Stimulated activated CD4-positive, alpha-beta T cell treated with anti-CD3 and anti-CD28 coated beads, TNF-alpha, amount 100 ng/mL, for 4 hours (primary cell): ENCODE results near the gene GALNT15.

Source experiments
- DNase-seq, 3 experiments: peaks; one replicate each; pipeline ENCODE4 v3.0.0-alpha.2; 2020; ENCODE audit warnings: low read depth in 3 of 3

The GALNT15 gene

DNA sequence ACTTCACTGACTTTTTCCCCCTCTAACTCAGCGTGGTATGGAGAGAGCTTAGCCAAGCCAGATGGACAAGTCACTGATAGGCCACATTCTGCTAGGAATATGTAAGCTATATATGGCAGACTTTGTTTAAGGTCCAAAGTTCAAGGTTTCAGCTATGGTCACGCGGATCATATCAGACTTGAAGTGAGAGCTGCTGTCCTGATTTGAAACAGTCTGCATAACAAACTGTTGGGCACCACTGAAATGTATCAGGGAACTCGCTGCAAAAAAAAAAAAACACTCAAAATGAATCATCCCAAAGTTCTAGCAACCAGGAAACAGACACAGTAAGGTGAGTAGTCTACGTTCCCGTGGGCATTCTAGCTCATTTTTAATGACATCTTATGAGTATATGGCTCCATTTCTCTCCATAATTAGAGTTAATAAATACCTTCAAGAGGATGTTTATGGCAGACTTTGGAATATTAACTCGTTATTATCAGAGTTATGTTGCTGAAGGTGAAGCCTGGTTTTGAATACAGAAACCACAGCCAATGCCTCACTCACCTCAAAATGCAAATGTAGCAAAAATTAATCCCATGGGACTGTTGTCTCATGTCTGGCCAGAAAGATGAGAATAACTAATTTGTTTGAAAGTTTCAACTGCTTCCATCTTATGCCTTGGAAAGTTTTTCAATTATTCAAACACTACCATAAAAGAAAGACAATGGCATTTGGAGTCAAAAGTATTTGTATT, 77.9 kb downstream of the GALNT15 start:
- DNase-seq, result no peak

DNA sequence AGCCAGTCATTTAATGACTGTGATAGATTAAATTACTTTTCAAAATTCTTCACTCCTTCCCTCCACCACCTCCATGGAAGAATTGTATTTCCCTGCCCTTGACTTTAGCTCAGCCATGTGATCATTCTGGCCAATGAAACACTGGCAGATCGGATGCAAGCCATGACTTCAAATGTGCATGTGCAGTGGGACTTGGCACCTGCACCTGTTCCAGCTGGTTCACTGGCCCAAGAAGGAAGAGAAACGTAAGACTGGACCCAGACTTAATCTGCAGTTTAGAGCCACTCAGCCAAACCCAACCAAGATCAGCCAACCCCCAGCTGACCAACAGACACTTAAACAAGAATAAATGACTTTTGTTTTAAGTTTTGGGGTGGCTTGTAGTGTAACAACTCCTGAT, 78.5 kb downstream of the GALNT15 start:
- DNase-seq, result no peak

DNA sequence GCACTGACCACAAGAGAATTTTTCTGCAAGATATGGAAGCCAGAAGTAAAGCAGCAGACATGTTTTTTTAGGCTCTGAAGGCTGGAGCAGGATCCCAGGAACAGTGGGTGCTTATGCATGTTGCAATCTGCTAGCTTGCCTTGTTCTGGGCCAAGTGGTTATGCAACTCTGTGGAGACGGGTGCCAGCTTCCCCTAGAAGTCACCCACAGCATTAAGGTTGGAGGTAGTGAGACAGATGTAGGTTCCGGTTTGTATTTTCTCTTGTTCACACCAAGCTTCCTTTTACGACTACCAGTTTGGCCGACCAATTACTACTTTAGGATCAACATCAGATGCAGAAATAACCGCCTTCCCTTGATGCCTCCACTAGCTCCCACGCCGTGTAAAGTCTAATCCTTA, 79.1 kb downstream of the GALNT15 start:
- DNase-seq, result no peak

DNA sequence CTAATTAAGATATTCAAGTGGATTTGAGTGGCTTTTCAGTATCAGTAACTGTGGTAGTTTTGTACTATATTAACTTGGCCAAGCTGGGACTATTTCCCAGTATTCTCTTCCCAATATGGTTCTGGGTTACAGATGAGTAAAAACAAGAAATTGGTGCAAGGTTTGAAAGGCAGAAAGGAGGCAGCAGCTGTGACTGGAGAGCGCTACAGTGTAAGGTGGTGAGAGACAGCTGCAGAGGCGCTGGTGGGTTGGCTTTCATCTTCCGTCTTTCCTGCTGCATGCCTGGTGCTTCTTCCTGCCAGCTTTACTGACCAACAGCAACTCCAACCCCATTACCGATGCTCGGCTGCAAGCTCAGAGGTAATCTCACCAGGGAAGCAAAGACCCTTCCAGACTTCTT, 80.4 kb downstream of the GALNT15 start:
- no peak for DNase-seq

DNA sequence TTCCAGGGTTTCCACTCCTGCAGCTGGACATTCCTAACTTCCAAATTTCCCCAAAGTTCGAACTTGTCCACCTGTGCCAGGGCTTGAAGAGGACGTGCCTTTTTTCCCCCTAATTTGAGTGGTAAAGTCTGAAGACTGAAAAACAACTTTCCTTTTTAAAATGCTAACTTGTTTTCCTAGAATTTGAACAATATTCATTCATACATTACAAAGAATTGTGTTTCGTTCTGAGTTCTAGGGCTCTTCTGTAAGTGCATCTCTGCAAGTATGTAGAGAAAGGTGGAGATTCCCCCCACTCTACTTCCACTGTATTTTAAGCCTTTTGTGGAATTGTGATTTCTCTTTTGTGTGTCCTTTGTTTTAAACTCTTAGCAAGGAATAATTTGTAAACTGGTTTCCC, 80.8 kb downstream of the GALNT15 start:
- no peak for DNase-seq

DNA sequence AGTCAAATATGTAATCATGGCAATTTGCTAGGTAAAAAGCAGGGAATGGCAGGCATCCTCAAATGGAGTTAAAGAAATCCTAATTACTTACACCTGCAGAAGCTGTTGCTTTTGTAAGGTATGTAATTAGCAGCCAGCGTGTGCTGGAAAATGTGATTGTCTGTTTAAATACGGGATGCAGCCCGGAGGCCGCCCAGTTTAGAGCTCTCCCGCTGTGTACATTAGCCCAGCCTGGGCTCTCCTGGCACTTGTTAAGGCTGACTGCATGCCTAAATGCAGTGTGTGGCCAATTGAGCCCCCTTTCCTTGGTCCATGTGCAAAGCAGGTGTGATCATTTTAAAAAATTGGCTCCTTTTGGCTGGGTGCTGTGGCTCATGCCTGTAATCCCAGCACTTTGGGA, 81.2 kb downstream of the GALNT15 start:
- no peak for DNase-seq

DNA sequence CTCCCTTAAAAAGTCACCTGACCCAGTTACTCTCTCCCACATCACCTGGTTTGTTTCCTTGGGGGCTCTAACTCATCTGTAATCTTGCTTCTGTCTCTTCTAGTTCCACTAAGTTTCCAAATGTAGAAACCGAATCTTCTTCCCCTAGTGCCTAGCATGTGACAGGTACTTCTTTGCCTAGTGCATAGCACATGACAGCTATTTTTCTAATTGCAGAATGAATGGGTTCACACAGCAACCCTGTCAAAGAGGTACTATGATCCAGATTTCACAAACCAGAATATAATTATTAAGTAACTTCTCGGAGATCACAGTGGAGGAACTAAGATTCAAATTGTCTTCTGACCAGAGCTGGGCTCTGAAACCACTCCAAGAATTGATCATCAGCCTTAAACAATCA, 82.8 kb downstream of the GALNT15 start:
- DNase-seq, result no peak

DNA sequence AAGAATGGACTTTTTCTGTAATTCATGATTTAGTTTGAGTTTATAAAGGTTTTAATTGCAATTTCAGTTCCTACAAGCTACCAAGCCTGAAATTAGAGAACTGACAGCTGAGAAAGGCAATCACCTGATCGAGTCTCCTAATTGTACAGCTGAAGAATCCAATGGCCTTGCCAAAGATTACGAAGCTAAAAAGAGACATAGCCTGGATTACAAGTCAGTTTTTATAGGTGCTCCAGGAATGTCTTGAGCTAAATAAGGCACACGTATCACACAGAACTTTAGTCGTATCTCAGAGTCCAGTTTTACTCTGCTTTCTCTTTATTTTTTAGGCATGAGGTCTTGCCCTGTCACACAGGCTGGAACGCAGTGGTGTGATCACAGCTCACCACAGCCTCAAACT, 83.7 kb downstream of the GALNT15 start:
- no peak for DNase-seq

DNA sequence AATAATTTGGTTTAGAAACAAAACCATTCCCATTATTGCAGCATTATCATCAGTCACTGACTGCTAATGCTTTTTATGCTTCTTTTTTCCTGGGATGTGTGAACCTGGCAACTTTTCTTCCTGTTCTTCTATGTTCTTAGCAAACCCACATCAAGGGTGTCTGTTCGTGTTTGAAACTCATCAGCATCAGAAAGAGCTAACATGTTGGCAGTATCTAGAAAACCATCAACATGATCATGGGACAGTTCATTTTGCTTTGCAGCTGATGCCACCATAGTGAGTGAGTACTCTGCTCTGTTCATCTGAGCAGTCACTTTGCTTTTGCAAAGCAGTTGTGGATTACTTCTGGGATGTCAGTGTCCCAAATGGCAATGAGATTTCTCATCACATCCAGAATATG, 84.4 kb downstream of the GALNT15 start:
- no peak for DNase-seq

DNA sequence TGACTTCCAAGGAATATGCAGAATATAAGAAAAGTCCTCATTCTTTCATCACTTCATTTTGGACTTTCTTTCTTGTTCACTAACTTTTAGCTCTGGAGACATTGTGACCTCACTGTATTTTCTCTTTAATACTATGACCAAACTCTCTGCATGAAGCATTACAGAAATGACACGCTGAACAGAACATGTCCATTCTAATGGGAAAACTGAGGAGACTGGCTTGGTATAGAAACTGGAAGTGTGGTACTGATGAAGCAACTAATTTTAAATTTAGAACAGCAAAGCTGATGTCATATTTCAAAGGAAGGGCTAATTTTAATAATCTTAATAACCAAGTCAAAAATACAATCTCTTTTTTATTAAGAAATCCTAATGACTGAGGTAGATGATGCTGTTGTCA, 85.6 kb downstream of the GALNT15 start:
- DNase-seq, result no peak

DNA sequence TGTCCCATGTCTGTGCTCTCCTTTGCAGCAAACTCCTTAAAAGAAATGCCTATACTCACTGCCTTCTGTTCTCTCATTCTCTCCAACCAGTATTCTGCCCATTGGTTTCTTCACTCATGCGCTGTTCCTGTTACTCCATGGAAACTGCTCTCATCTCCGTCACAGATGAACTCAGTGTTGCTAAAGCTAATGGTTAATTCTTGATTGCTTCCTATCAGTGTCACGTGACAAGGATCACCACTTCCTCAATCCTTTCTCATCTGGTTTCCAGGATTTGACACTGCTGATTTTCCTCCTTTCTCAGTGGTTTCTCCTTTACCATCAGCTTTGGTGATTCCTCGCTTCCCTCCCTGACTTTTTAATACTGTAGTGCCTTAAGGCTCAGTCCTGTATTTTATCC, 87.7 kb downstream of the GALNT15 start:
- no peak for DNase-seq

DNA sequence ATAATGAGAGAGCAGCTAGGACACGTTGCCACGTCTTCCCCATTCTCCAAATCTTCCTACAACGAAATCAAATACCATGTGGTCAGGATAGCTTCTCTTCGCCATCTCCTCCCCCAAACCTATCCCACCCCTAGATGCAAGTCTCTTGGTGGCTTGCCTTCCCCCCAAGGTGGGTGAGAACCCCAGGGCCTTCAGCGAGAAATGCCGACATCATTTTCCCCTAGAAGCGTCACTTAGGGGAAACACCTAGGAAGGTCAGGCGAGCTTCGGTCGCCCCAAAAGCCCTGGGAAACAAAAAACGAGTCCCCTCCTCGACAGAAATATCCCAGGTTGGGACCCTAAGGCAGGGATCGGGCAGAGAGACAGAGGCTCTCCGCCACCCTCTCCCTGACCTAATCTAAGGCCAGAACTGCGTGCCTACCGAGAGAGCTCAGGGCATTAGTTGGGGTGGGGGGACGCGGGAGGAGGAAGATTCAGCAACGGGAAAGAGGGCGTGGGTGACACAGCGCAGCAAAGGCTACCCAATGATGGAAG, 89.8 kb downstream of the GALNT15 start:
- DNase-seq, result no peak

DNA sequence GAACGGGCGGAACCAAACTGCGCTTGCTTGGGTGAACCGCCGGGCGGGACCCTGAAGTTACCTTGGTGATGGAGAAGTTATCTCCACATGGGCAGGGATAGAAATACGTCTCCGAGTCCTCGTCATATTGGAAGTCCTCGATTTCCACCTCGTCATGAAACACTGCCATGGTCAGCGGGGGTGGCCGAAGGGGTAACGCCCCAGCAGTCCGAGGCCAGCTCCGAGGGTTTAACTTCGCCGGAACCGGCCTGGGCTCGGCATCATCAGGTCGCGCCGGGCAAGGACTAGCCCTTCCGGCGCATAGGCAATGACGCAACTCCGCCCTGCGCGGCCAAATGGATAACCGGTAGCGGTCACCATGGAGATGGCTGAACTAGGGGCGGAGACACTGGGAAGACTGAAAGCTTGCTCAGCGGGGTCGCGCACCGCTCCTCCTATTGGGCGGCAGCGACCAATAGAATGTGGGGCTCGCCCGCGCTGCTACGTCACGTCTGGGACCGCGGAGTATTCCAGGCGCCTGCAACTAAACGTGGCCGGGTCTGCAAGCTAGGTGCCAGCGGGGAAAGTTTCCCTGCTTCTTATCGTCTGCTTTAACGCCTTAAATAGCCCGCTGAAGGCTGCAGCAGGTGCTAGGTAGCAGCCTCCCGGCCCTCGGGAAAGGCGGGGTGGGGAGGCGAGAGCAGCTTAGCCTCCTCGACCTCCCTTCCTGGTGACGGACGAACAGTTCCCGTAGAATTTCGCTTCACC, 90.4 kb downstream of the GALNT15 start, which contains the start of the genes DPH3 and OXNAD1:
TSS of gene DPH3 (minus strand) at position 236 of the 747 bp plus-strand sequence. CDS start at position 169, 67 bp downstream.
TSS of gene OXNAD1 (plus strand) at position 505 of the 747 bp plus-strand sequence. CDS start 5,741 bp downstream, outside the sequence.
- DNase-seq, result peak; percentile 97 to 98 (median 98)

DNA sequence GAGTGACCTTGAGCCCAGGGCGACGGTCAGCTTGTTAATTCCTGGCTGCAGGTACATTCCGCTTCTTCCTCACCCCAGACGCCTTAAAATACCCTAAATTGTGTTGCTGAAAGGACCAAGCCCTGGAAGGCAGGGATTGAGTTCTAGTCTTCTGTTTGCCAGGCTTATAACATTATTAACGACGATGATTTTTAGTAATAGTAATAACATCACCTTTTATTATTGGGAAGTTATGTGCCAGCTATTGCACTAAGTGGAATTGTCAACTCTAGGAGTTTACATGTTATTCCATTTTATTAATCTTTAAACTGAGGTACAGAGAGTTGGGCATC, 90.9 kb downstream of the GALNT15 start:
- no peak for DNase-seq

DNA sequence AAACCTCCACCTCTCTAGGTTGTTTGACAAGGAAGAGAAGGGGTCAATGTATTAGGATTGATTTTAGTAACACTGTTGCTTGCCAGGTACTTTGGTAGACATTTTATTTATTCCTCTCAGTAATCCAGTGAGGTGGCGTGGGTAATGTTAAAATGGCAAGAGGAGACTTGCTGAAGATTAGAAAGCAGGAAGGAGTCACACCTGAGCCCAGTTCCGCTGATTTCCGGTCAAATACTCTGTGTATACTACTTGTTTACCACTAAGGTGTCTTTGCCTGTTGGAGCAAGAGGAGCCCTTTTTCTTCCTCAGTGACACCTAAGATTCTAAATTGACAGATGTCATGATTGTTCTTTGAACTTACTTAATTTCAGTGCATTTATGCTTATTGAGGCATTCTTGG, 92.2 kb downstream of the GALNT15 start:
- DNase-seq, result no peak

DNA sequence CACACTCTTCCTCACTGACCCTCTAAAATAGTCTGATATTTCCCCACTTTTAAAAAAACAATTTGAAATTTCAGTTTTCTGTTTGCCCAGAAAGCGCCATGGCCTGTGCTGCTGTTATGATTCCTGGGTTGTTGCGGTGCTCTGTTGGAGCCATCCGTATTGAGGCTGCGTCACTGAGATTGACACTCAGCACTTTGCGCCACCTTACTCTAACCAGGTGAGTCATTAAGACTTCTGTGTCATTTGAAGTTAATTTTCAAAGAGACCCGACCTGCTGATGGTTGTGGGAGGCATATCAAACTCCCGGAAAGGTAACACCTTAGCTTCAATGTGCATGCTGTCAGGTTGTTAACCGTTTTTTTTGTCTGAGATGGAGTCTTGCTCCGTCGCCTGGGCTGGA, 96.4 kb downstream of the GALNT15 start:
- DNase-seq, result no peak

DNA sequence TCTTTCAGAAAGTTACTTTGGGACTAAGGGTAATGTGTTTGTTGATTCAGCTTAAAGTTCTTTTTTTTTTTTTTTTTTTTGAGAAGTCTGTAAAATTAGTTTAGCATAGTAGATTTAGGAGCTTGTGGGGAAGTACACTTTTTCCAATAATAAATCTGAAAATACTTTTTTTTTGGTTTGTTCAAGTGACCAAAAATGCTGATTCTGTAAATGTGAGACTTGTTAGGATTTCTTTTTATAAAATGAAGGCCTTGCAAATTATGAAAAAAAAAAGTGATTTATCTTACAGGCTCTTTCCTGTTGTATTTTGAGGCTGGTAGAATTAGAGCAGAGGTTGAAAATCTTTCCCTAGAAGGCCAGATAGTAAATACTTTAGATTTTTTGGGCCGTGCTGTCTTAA, 98.1 kb downstream of the GALNT15 start:
- DNase-seq, result no peak

DNA sequence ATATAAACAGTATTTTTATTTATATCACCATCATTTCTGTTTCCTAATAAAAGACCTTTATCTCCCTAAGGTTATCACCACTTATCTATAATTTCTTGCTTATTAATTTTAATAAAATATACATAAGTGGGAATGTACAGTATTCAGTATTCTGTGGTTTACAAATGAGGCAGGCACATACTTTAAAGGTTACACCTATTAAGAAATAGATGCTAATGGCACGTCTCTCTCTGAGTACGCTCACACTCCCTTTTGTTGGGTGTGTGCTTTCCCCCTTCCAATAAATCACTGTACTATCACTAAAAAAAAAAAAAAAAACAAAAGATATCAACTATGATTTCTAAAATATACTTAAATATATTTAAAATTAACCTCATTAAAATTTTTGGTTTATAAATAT, 99.4 kb downstream of the GALNT15 start:
- DNase-seq, result no peak

DNA sequence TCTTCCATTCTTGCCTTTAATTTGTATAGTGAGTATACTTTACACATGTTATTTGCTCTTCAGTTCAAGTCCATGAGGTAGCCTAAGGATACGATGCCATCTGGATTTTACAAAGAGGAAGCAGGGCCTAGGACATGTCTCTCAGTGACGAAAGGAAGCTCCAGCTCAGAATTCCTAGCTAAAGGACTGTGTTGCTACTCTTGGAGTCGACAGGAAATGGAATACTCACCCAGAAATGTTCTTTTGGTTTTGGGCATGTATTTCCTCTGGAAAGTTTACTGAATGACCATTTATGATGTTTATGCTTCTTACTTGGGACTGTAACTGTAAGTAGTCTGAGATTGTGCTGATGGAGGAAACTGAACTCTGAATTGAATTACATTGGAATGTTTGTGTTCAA, 103.0 kb downstream of the GALNT15 start:
- DNase-seq, result no peak

DNA sequence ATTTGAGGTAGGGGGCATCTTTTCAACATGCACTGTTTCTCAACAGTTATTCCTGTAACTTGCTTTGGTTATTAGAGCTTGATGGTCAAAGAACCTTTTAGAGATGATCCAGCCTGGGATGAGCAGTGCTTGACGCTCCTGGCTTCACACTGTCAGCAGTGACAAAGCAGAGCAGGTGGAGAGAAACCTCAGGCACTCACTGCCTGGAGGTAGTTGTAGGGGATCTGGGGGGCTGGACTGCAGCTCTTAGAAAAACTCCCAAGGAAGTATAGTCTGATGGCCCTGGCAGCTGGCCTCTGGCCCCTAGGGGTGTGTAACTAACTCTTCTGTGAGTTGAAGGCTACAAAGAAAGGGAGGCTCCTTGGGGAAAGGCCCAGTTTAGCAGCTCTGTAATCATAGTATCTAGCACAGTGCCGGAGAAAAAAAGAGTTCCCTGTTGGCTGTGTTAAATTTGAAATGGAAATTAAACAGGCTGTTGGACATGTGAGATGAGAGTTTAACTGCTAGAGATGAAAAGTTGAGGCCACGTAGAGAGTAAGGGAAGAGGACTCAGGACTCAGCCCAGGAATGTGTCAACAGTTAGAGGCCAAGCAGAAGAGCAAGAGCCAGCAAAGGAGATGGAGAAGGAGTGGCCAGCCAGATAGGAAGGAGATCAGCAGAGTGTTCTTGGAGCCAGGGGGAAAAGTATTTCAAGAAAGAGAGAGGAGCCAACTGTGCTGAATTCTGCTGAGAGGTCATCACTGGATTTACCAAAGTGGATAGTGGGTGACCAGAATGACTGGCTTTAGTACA, 104.7 kb downstream of the GALNT15 start:
- no peak for DNase-seq

DNA sequence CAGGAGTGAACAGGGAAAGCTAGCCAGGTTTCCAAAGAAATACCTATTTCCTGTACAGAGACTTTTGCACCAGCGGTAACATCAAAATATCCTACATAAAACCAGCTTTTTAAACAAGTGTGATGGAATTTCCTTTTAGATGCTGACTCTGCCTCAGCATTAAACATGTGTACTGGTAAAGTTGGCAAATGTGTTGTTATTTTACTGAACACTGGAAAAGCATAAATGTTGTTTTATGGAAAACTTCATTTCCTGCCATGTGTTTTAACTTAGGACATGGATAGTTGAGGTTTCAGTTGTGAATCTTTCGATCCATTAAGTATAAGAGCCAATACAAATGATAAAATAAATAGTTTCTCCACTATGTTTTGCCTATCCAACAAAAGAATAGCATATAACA, 106.2 kb downstream of the GALNT15 start:
- no peak for DNase-seq
